ENCODE measurements around the gene HDAC9. TPM values are rescaled to one million over a fixed set of nuclear protein-coding genes. Genes with fewer than 3 reads are reported as not detected.

HDAC9 gene
- total and polyA plus RNA-seq, 2 experiments from 2014 or later: 3.7 to 9.4 TPM

DNA sequence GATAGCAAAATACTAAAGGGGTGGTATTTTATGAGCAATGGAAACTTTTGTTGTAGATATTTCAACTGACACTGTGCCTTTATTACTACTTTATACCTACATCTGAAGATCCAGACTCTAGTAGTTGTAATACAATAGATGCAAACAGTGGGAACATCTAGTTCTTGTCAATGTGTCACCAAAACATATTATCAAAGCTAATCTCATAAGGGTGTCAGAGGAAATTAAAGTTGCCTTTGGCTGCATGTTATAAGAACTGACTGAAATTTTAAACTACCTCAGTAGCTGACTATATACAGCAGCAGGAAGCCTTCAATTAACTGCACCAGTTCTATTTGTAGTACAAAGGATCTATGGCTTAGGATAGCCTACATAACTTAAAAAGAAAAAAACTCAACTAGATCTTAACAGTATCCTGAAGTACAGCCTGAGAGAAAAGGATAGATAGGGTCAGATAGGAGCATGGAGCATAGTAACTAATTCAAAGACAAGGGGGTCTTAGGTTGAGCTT is 30.9 kb downstream of the HDAC9 start:
- Histone ChIP-seq H3K4me3 (no peak overlapping the region), H3K79me2 (no peaks in the 10 kb centered on the region), H3K27me3 (no peaks in the 10 kb centered on the region), H2AFZ (no peak overlapping the region), H3K4me1 (ENCODE audit: insufficient read depth) (no peaks in the 10 kb centered on the region), H3K9me3 (ENCODE audit: low read depth) (no peaks in the 10 kb centered on the region), H4K20me1 (ENCODE audit: insufficient read depth, poor library complexity, severe bottlenecking) (no peaks in the 10 kb centered on the region), H3K36me3 (replicated peaks; ENCODE audit: insufficient read depth, low read depth) (no peaks in the 10 kb centered on the region), H3K4me2 (no peak overlapping the region), H3K27ac (no peak overlapping the region), H3K9me2 (replicated peaks; ENCODE audit: insufficient read depth) (no peaks in the 10 kb centered on the region)
- TF ChIP-seq EZH2phosphoT487 (IDR thresholded peaks at IDR 0.05; ENCODE audit: low read depth, severe bottlenecking, unreplicated experiment) (no peak), EZH2 (IDR thresholded peaks at IDR 0.05; ENCODE audit: borderline replicate concordance) (no peak)
- TF ChIP-seq, protein P1, sequence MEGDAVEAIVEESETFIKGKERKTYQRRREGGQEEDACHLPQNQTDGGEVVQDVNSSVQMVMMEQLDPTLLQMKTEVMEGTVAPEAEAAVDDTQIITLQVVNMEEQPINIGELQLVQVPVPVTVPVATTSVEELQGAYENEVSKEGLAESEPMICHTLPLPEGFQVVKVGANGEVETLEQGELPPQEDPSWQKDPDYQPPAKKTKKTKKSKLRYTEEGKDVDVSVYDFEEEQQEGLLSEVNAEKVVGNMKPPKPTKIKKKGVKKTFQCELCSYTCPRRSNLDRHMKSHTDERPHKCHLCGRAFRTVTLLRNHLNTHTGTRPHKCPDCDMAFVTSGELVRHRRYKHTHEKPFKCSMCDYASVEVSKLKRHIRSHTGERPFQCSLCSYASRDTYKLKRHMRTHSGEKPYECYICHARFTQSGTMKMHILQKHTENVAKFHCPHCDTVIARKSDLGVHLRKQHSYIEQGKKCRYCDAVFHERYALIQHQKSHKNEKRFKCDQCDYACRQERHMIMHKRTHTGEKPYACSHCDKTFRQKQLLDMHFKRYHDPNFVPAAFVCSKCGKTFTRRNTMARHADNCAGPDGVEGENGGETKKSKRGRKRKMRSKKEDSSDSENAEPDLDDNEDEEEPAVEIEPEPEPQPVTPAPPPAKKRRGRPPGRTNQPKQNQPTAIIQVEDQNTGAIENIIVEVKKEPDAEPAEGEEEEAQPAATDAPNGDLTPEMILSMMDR (IDR thresholded peaks at IDR 0.05; ENCODE audit: poor library complexity): no peak
- no peak for DNase-seq (ENCODE audit: low spot score)

GRCh38 chr7:18529239-18529638 is 33.7 kb downstream of the HDAC9 start:
- DNase-seq (ENCODE audit: low spot score): no peak
- WGBS (ENCODE audit: low lambda C conversion rate, missing lambda C conversion rate): 77% methylated on average over 1 of the region's 1 CpG
- H3K4me2 ChIP-seq: no peak overlapping the region

GRCh38 chr7:18530224-18531179 is 35.0 kb downstream of the HDAC9 start:
- DNase-seq (ENCODE audit: low spot score): no peak
- no peaks in the 10 kb centered on the region for H3K9me3 ChIP-seq (ENCODE audit: low read depth)
- H3K4me3 ChIP-seq: no peak overlapping the region
- no peaks in the 10 kb centered on the region for H4K20me1 ChIP-seq (ENCODE audit: insufficient read depth, poor library complexity, severe bottlenecking)
- H2AFZ ChIP-seq: no peak overlapping the region
- WGBS (ENCODE audit: low lambda C conversion rate, missing lambda C conversion rate): 95% methylated on average over 5 of the region's 5 CpGs
- H3K79me2 ChIP-seq: no peaks in the 10 kb centered on the region
- no peaks in the 10 kb centered on the region for H3K4me1 ChIP-seq (ENCODE audit: insufficient read depth)
- H3K4me2 ChIP-seq: no peak overlapping the region
- TF ChIP-seq EZH2 (IDR thresholded peaks at IDR 0.05; ENCODE audit: borderline replicate concordance) (no peak), EZH2phosphoT487 (IDR thresholded peaks at IDR 0.05; ENCODE audit: low read depth, severe bottlenecking, unreplicated experiment) (no peak)
- TF ChIP-seq, protein P1 (IDR thresholded peaks at IDR 0.05; ENCODE audit: poor library complexity): no peak
- H3K36me3 ChIP-seq (replicated peaks; ENCODE audit: insufficient read depth, low read depth): no peaks in the 10 kb centered on the region
- H3K27ac ChIP-seq: no peak overlapping the region
- H3K27me3 ChIP-seq: no peaks in the 10 kb centered on the region
- H3K9me2 ChIP-seq (replicated peaks; ENCODE audit: insufficient read depth): no peaks in the 10 kb centered on the region

More at GRCh38 chr7:18529239-18529638, 33.7 kb downstream of the HDAC9 start:
- Histone ChIP-seq H3K27ac (no peak overlapping the region), H2AFZ (no peak overlapping the region), H3K36me3 (replicated peaks; ENCODE audit: insufficient read depth, low read depth) (no peaks in the 10 kb centered on the region), H4K20me1 (ENCODE audit: insufficient read depth, poor library complexity, severe bottlenecking) (no peaks in the 10 kb centered on the region), H3K4me3 (no peak overlapping the region), H3K27me3 (no peaks in the 10 kb centered on the region), H3K79me2 (no peaks in the 10 kb centered on the region), H3K9me3 (ENCODE audit: low read depth) (no peaks in the 10 kb centered on the region), H3K9me2 (replicated peaks; ENCODE audit: insufficient read depth) (no peaks in the 10 kb centered on the region), H3K4me1 (ENCODE audit: insufficient read depth) (no peaks in the 10 kb centered on the region)
- no peak for TF ChIP-seq EZH2 (IDR thresholded peaks at IDR 0.05; ENCODE audit: borderline replicate concordance)
- no peak for TF ChIP-seq EZH2phosphoT487 (IDR thresholded peaks at IDR 0.05; ENCODE audit: low read depth, severe bottlenecking, unreplicated experiment)
- TF ChIP-seq, protein P1 (IDR thresholded peaks at IDR 0.05; ENCODE audit: poor library complexity): no peak

Data from hepatocyte (in vitro differentiated cells).